Neural cell (in vitro differentiated cells): Measurements from ENCODE around the gene ZNF580. TPM values are rescaled to one million over a fixed set of nuclear protein-coding genes. Genes with fewer than 3 reads are reported as not detected.

ENCODE experiments used
- H2AFZ ChIP-seq: fragments of 200-600, 300-800 bp; sonication (generic), shearing (Covaris generic); 2 replicates; pipeline ENCODE4 v1.6.0; 2014; ENCODE audit warnings: low read depth, mild to moderate bottlenecking, antibody characterized with exemption, low read length, moderate library complexity
- H3F3A ChIP-seq: fragments of 200-600 bp; shearing (Covaris generic); 2 replicates; pipeline ENCODE4 v1.6.1; 2016; ENCODE audit warnings: mild to moderate bottlenecking, moderate library complexity, mixed read lengths, antibody characterized with exemption, low read length; ENCODE audit not compliant: insufficient read depth, poor library complexity, severe bottlenecking
- H3K27ac ChIP-seq: fragments of 200-600, 300-800 bp; sonication (generic), shearing (Covaris generic); 2 replicates; pipeline ENCODE4 v1.5.1; 2014; ENCODE audit warnings: mild to moderate bottlenecking, low read length, moderate library complexity
- H3K27me3 ChIP-seq: fragments of 300-800, 200-600 bp; sonication (generic), shearing (Covaris generic); 2 replicates; pipeline ENCODE4 v1.6.0; 2014; ENCODE audit warnings: mild to moderate bottlenecking, low read depth, low read length, moderate library complexity; ENCODE audit not compliant: insufficient read depth
- H3K36me3 ChIP-seq: fragments of 300-800, 200-600 bp; sonication (generic), shearing (Covaris generic); 2 replicates; pipeline ENCODE4 v1.5.1; 2014; ENCODE audit warnings: mild to moderate bottlenecking, antibody characterized with exemption, low read length, moderate library complexity; ENCODE audit not compliant: insufficient read depth
- H3K4me2 ChIP-seq: fragments of 300-800, 200-600 bp; sonication (generic), shearing (Covaris generic); 2 replicates; pipeline ENCODE4 v1.6.0; 2014; ENCODE audit warnings: mild to moderate bottlenecking, low read length
- H3K4me3 ChIP-seq: fragments of 300-800, 200-600 bp; sonication (generic), shearing (Covaris generic); 2 replicates; pipeline ENCODE4 v1.5.1; 2014; ENCODE audit warnings: mild to moderate bottlenecking, low read length, moderate library complexity
- H3K79me2 ChIP-seq: fragments of 200-600 bp; shearing (Covaris generic); replicated peaks from 2 replicates; pipeline ENCODE4 v1.6.0; 2014; ENCODE audit warnings: mild to moderate bottlenecking, low read length, moderate library complexity; ENCODE audit not compliant: insufficient read depth
- H3K9ac ChIP-seq: fragments of 300-800, 200-600 bp; sonication (generic), shearing (Covaris generic); 2 replicates; pipeline ENCODE4 v1.6.1; 2016; ENCODE audit warnings: mild to moderate bottlenecking, low read length, mixed read lengths
- H3K9me2 ChIP-seq: fragments of 200-600 bp; shearing (Covaris generic); 2 replicates; pipeline ENCODE4 v1.6.1; 2016; ENCODE audit warnings: mild to moderate bottlenecking, low read length, mixed read lengths; ENCODE audit not compliant: insufficient read depth
- H3K9me3 ChIP-seq: fragments of 200-600, 300-800 bp; sonication (generic), shearing (Covaris generic); 2 replicates; pipeline ENCODE4 v1.6.1; 2016; ENCODE audit warnings: mild to moderate bottlenecking, mixed run types, low read length, moderate library complexity, mixed read lengths
- H4K20me1 ChIP-seq: fragments of 200-600 bp; shearing (Covaris generic); 2 replicates; pipeline ENCODE4 v1.6.1; 2016; ENCODE audit warnings: mild to moderate bottlenecking, mixed run types; ENCODE audit not compliant: insufficient read depth
- EP300 ChIP-seq: fragments of 450-650 bp; conservative IDR thresholded peaks from 2 replicates; pipeline ENCODE4 v1.6.1; 2014; ENCODE audit warnings: antibody characterized with exemption, mild to moderate bottlenecking, moderate library complexity; ENCODE audit not compliant: poor library complexity, severe bottlenecking
- EZH2 ChIP-seq: fragments of 200-600, 300-800 bp; shearing (Covaris generic), sonication (generic); IDR thresholded peaks from 2 replicates; pipeline ENCODE4 v1.6.1; 2014; ENCODE audit warnings: antibody characterized with exemption, low read length, borderline replicate concordance, mild to moderate bottlenecking; ENCODE audit not compliant: insufficient read depth, poor library complexity, severe bottlenecking
- MXI1 ChIP-seq: fragments of 450-650 bp; conservative IDR thresholded peaks from 2 replicates; pipeline ENCODE4 v1.6.1; 2014; ENCODE audit warnings: antibody characterized with exemption, mild to moderate bottlenecking; ENCODE audit not compliant: poor library complexity, severe bottlenecking
- POLR2AphosphoS5 ChIP-seq: IDR thresholded peaks from 2 replicates; pipeline ENCODE4 v1.6.1; 2012
- RAD21 ChIP-seq: fragments of 450-650 bp; conservative IDR thresholded peaks from 2 replicates; pipeline ENCODE4 v1.6.1; 2014; ENCODE audit warnings: antibody characterized with exemption, mild to moderate bottlenecking, moderate library complexity
- REST ChIP-seq: IDR thresholded peaks from 2 replicates; pipeline ENCODE4 v1.6.1; 2012; ENCODE audit warnings: borderline replicate concordance
- SMC3 ChIP-seq: fragments of 450-650 bp; conservative IDR thresholded peaks from 2 replicates; pipeline ENCODE4 v1.6.1; 2014; ENCODE audit warnings: antibody characterized with exemption, mild to moderate bottlenecking, moderate library complexity; ENCODE audit not compliant: poor library complexity
- TAF1 ChIP-seq: IDR thresholded peaks from 2 replicates; pipeline ENCODE4 v1.6.1; 2012; ENCODE audit warnings: low read depth
- polyA plus RNA-seq: library from polyadenylated mRNA; depleted of rRNA; stranded (reverse); fragments of >200 nt; gene quantifications from 2 replicates; pipeline ENCODE4 v1.2.3, GENCODE V29; 2014
- TF ChIP-seq, protein P1 (sequence below): fragments of 450-650 bp; IDR thresholded peaks from 2 replicates; pipeline ENCODE4 v1.5.1; 2014; ENCODE audit warnings: antibody characterized with exemption, mild to moderate bottlenecking, moderate library complexity; ENCODE audit not compliant: poor library complexity, severe bottlenecking

The ZNF580 gene
- polyA plus RNA-seq, 1 donor from 2014 or later = 11.7 TPM

GRCh38 chr19:55632463-55632834, 8.4 kb upstream of the ZNF580 start:
- peaks cover 17% of the 10 kb centered on the region for H3K79me2 ChIP-seq
- peak; percentile 68 for TF ChIP-seq SMC3
- TF ChIP-seq POLR2AphosphoS5 = no peak
- TF ChIP-seq, protein P1, sequence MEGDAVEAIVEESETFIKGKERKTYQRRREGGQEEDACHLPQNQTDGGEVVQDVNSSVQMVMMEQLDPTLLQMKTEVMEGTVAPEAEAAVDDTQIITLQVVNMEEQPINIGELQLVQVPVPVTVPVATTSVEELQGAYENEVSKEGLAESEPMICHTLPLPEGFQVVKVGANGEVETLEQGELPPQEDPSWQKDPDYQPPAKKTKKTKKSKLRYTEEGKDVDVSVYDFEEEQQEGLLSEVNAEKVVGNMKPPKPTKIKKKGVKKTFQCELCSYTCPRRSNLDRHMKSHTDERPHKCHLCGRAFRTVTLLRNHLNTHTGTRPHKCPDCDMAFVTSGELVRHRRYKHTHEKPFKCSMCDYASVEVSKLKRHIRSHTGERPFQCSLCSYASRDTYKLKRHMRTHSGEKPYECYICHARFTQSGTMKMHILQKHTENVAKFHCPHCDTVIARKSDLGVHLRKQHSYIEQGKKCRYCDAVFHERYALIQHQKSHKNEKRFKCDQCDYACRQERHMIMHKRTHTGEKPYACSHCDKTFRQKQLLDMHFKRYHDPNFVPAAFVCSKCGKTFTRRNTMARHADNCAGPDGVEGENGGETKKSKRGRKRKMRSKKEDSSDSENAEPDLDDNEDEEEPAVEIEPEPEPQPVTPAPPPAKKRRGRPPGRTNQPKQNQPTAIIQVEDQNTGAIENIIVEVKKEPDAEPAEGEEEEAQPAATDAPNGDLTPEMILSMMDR = peak; percentile 82
- no peak for TF ChIP-seq TAF1
- no peak for TF ChIP-seq MXI1
- peak; percentile 70 for TF ChIP-seq RAD21
- TF ChIP-seq EP300 = no peak
- TF ChIP-seq REST = no peak
- no peak for TF ChIP-seq EZH2
- no peak overlapping the region for H3K4me2 ChIP-seq
- no peak overlapping the region for H2AFZ ChIP-seq
- no peaks in the 10 kb centered on the region for H3K36me3 ChIP-seq
- no peaks in the 10 kb centered on the region for H3K27me3 ChIP-seq
- no peaks in the 10 kb centered on the region for H3F3A ChIP-seq
- no peak overlapping the region for H3K9ac ChIP-seq
- no peaks in the 10 kb centered on the region for H4K20me1 ChIP-seq
- no peaks in the 10 kb centered on the region for H3K9me3 ChIP-seq
- H3K27ac ChIP-seq = peak overlapping the region; percentile 30
- H3K9me2 ChIP-seq = no peaks in the 10 kb centered on the region
- no peak overlapping the region for H3K4me3 ChIP-seq

GRCh38 chr19:55633861-55634260, 6.9 kb upstream of the ZNF580 start:
- Histone ChIP-seq H4K20me1 (no peaks in the 10 kb centered on the region), H3K9ac (no peak overlapping the region), H3K79me2 (peaks cover 20% of the 10 kb centered on the region), H3K4me2 (no peak overlapping the region), H3K4me3 (no peak overlapping the region), H3K9me2 (no peaks in the 10 kb centered on the region), H3K27me3 (no peaks in the 10 kb centered on the region), H2AFZ (no peak overlapping the region), H3K9me3 (no peaks in the 10 kb centered on the region), H3F3A (no peaks in the 10 kb centered on the region), H3K36me3 (no peaks in the 10 kb centered on the region), H3K27ac (no peak overlapping the region)
- TF ChIP-seq SMC3 = no peak
- TF ChIP-seq REST = no peak
- TF ChIP-seq MXI1 = no peak
- no peak for TF ChIP-seq EZH2
- no peak for TF ChIP-seq RAD21
- TF ChIP-seq TAF1 = no peak
- no peak for TF ChIP-seq POLR2AphosphoS5
- no peak for TF ChIP-seq EP300
